Mononuclear cell (primary cell): ENCODE data around the gene OGG1. TPM values are rescaled to one million over a fixed set of nuclear protein-coding genes. Genes with fewer than 3 reads are reported as not detected.
"Not testable (repeated sequence)": the region's sequence is repeated elsewhere in the genome, so short reads cannot be mapped to it uniquely, and the experiment has no call there.

Experiments used
- H3K27me3 ChIP-seq: 2 replicates; pipeline ENCODE4 v1.6.0; 2011; ENCODE audit warnings: low read length, control low read depth; ENCODE audit not compliant: insufficient read depth
- H3K4me1 ChIP-seq: 2 replicates; pipeline ENCODE4 v1.5.1; 2011; ENCODE audit warnings: mild to moderate bottlenecking, low read length, control low read depth; ENCODE audit not compliant: insufficient read depth
- H3K4me3 ChIP-seq: 2 replicates; pipeline ENCODE4 v1.5.1; 2011; ENCODE audit warnings: mild to moderate bottlenecking, low read length, moderate library complexity
- H3K9me3 ChIP-seq: 2 replicates; pipeline ENCODE4 v1.5.1; 2011; ENCODE audit warnings: low read depth, mild to moderate bottlenecking, control low read depth, low read length
- total RNA-seq: library from RNA; depleted of rRNA; stranded (reverse); fragments of >200 nt; gene quantifications from one replicate; pipeline ENCODE4 v1.2.3, GENCODE V29; 2012

The OGG1 gene
- total RNA-seq, 1 donor = 7.8 TPM

GRCh38 chr3:9768141-9768775 is 18.5 kb downstream of the OGG1 start:
- Histone ChIP-seq H3K4me3 (no peak overlapping the region), H3K9me3 (no peaks in the 10 kb centered on the region), H3K27me3 (no peaks in the 10 kb centered on the region), H3K4me1 (peaks cover 45% of the 10 kb centered on the region)

GRCh38 chr3:9769012-9769411 is 19.3 kb downstream of the OGG1 start:
- peaks cover 45% of the 10 kb centered on the region for H3K4me1 ChIP-seq
- no peaks in the 10 kb centered on the region for H3K9me3 ChIP-seq
- peak overlapping the region; percentile 37 for H3K4me3 ChIP-seq
- H3K27me3 ChIP-seq = no peaks in the 10 kb centered on the region

- Histone ChIP-seq H3K4me1 (peaks cover 45% of the 10 kb centered on the region), H3K27me3 (no peaks in the 10 kb centered on the region), H3K9me3 (no peaks in the 10 kb centered on the region), H3K4me3 (peak within 1 kb of the TSS; percentile 37)
Measured at GRCh38 chr3:9769426-9770275, 19.9 kb downstream of the OGG1 start, which contains the start of gene CAMK1. CAMK1 (minus strand) TSS chr3:9769947; CDS start chr3:9767749, 2,198 bp downstream.

GRCh38 chr3:9770276-9770812 is 20.6 kb downstream of the OGG1 start:
- peaks cover 45% of the 10 kb centered on the region for H3K4me1 ChIP-seq
- no peaks in the 10 kb centered on the region for H3K27me3 ChIP-seq
- H3K9me3 ChIP-seq = no peaks in the 10 kb centered on the region
- H3K4me3 ChIP-seq = peak overlapping the region; percentile 37

GRCh38 chr3:9771007-9771406 is 21.3 kb downstream of the OGG1 start:
- not testable (repeated sequence) for H3K27me3 ChIP-seq, H3K4me3 ChIP-seq, H3K9me3 ChIP-seq
- H3K4me1 ChIP-seq = peaks cover 45% of the 10 kb centered on the region

GRCh38 chr3:9776896-9777693 is 27.3 kb downstream of the OGG1 start:
- Histone ChIP-seq H3K4me1 (peaks cover 53% of the 10 kb centered on the region), H3K4me3 (no peak overlapping the region), H3K27me3 (no peaks in the 10 kb centered on the region), H3K9me3 (no peaks in the 10 kb centered on the region)

GRCh38 chr3:9777694-9778021 is 27.9 kb downstream of the OGG1 start:
- H3K4me1 ChIP-seq = peaks cover 58% of the 10 kb centered on the region
- no peaks in the 10 kb centered on the region for H3K9me3 ChIP-seq
- no peaks in the 10 kb centered on the region for H3K27me3 ChIP-seq
- H3K4me3 ChIP-seq = no peak overlapping the region

- Histone ChIP-seq H3K27me3 (no peaks in the 10 kb centered on the region), H3K4me3 (no peak overlapping the region), H3K9me3 (no peaks in the 10 kb centered on the region), H3K4me1 (peaks cover 61% of the 10 kb centered on the region)
Measured at GRCh38 chr3:9778143-9779074, 28.7 kb downstream of the OGG1 start.

GRCh38 chr3:9779075-9779593 is 29.4 kb downstream of the OGG1 start:
- Histone ChIP-seq H3K9me3 (no peaks in the 10 kb centered on the region), H3K4me3 (no peak overlapping the region), H3K4me1 (peaks cover 61% of the 10 kb centered on the region), H3K27me3 (no peaks in the 10 kb centered on the region)

GRCh38 chr3:9779721-9780457 is 30.1 kb downstream of the OGG1 start:
- H3K27me3 ChIP-seq = no peaks in the 10 kb centered on the region
- H3K4me3 ChIP-seq = no peak overlapping the region
- no peaks in the 10 kb centered on the region for H3K9me3 ChIP-seq
- peaks cover 61% of the 10 kb centered on the region for H3K4me1 ChIP-seq

GRCh38 chr3:9780458-9780812 is 30.7 kb downstream of the OGG1 start:
- no peaks in the 10 kb centered on the region for H3K9me3 ChIP-seq
- peaks cover 61% of the 10 kb centered on the region for H3K4me1 ChIP-seq
- no peak overlapping the region for H3K4me3 ChIP-seq
- no peaks in the 10 kb centered on the region for H3K27me3 ChIP-seq

- no peak overlapping the region for H3K4me3 ChIP-seq
- H3K9me3 ChIP-seq = no peaks in the 10 kb centered on the region
- peaks cover 61% of the 10 kb centered on the region for H3K4me1 ChIP-seq
- no peaks in the 10 kb centered on the region for H3K27me3 ChIP-seq
Measured at GRCh38 chr3:9780910-9781309, 31.2 kb downstream of the OGG1 start.

- Histone ChIP-seq H3K27me3 (no peaks in the 10 kb centered on the region), H3K4me1 (peaks cover 61% of the 10 kb centered on the region), H3K9me3 (no peaks in the 10 kb centered on the region), H3K4me3 (no peak overlapping the region)
Measured at GRCh38 chr3:9781551-9781950, 31.8 kb downstream of the OGG1 start.
